Measurements from ENCODE around the gene ARHGEF2. TPM values are rescaled to one million over a fixed set of nuclear protein-coding genes. Genes with fewer than 3 reads are reported as not detected.
A peak's percentile ranks its signal among the peaks of the same experiment; 100 is the strongest.

ARHGEF2 gene
- total RNA-seq, 2 experiments from 2014 or later, result 147 to 150 TPM

DNA sequence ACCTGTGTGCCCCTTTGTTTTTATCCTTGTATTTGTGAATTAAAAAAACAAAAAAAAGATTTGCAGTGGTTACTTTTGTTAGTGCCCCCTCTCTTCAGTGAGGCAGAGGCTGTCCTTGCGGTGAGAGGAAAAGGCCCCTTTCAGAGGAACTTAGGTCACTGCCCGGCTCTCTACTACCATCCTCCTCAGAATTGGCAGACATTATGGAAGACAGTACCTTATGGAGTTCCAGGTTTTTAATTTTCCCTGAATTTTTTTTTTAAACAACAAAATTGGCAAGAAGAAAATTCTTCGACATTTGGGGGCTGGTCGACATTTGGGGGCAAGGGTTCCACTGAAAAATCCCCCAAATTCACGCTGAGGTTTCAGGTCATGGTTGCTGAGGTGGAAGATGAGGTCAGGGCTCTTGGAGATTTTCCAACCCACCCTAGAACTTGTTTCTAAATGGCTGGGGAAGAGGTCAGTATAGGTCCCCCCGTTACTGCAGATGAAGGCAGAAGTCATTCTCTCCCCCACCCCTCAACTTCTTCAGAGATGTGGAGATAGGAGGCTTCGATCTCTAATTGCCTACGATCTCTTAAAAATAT is 31.6 kb downstream of the ARHGEF2 start:
- ChIA-PET CTCF (interaction anchor here (0.7 to 4.8 kb wide), 9 partner anchors 9 to 42 kb away, joined by 3 to 28 read pairs (median 4); partner anchors contain the start of gene ARHGEF2), POLR2A (interaction anchor here (1.0 to 10.2 kb wide), 9 partner anchors 8 to 336 kb away, joined by 4 to 128 read pairs (median 6); partner anchors contain the start of genes ARHGEF2, KHDC4 and SMG5)
- Mint-ChIP-seq H3K4me1 (ENCODE audit: low read depth) (peaks cover 52% of the 10 kb centered on the region), H3K36me3 (ENCODE audit: low read depth) (peaks cover 43% of the 10 kb centered on the region), H3K9me3 (no peaks in the 10 kb centered on the region), H3K27ac (peak overlapping the region; percentile 88), H3K27me3 (no peaks in the 10 kb centered on the region), H3K4me3 (peak overlapping the region; percentile 55)
- ATAC-seq (peak; percentile 37), DNase-seq (no peak)
- intact Hi-C loops (cut with micrococcal nuclease), result loop anchor here (2.0 kb wide), 1 partner anchor 30 kb away; no protein-coding TSS in a partner anchor
- TF ChIP-seq, protein P1, sequence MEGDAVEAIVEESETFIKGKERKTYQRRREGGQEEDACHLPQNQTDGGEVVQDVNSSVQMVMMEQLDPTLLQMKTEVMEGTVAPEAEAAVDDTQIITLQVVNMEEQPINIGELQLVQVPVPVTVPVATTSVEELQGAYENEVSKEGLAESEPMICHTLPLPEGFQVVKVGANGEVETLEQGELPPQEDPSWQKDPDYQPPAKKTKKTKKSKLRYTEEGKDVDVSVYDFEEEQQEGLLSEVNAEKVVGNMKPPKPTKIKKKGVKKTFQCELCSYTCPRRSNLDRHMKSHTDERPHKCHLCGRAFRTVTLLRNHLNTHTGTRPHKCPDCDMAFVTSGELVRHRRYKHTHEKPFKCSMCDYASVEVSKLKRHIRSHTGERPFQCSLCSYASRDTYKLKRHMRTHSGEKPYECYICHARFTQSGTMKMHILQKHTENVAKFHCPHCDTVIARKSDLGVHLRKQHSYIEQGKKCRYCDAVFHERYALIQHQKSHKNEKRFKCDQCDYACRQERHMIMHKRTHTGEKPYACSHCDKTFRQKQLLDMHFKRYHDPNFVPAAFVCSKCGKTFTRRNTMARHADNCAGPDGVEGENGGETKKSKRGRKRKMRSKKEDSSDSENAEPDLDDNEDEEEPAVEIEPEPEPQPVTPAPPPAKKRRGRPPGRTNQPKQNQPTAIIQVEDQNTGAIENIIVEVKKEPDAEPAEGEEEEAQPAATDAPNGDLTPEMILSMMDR (IDR thresholded peaks at IDR 0.05), result no peak

DNA sequence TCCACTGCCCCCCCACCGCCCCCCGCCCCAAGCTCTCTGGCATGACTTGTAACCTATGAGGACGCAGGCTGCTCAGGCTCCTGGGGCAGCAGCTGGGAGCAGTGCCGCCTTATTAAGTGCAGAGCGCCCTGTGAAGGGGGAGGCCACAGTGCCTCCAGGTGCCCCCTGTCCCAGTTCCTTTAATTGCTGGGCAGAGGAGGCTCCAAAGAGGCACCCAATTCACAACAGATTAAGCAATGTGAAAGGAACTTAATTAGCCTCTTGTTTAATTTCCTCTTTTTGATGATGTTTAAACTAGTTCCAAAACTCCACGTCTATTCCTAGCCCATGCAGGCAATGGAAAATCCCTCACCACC is 33.9 kb downstream of the ARHGEF2 start:
- Mint-ChIP-seq H3K4me1 (ENCODE audit: low read depth) (peaks cover 73% of the 10 kb centered on the region), H3K9me3 (no peaks in the 10 kb centered on the region), H3K4me3 (no peak overlapping the region), H3K36me3 (ENCODE audit: low read depth) (peaks cover 28% of the 10 kb centered on the region), H3K27me3 (no peaks in the 10 kb centered on the region), H3K27ac (peak overlapping the region; percentile 88)
- intact Hi-C loops (cut with micrococcal nuclease), result no loop called here
- DNase-seq (no peak), ATAC-seq (no peak)
- POLR2A ChIA-PET, result interaction anchor here (0.5 to 10.2 kb wide), 6 partner anchors 9 to 180 kb away, joined by 3 to 128 read pairs (median 4); partner anchors contain the start of gene ARHGEF2
- CTCF ChIA-PET, result interaction anchor here (1.2 to 4.8 kb wide), 6 partner anchors 9 to 45 kb away, joined by 3 to 28 read pairs (median 6); partner anchors contain the start of gene ARHGEF2
- TF ChIP-seq, protein P1 (IDR thresholded peaks at IDR 0.05), result no peak

DNA sequence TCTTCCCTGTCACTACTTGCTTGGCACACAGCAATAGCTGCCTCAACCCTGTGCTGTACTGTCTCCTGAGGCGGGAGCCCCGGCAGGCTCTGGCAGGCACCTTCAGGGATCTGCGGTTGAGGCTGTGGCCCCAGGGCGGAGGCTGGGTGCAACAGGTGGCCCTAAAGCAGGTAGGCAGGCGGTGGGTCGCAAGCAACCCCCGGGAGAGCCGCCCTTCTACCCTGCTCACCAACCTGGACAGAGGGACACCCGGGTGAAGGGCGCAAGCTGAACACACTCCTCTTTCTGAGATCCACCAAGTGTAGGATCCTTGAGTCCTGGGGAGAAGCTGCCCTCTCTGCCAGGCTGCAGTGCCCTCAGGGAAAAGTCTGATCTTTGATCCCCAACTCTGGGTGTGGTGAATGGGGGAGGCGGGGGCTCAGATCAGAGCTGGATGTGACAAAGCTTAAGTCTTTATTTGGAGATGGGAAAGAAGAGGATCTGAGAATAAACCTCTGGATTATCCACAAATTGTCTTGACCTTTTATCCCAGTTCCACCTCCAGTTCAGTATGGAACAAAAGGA is 35.7 kb downstream of the ARHGEF2 start:
- intact Hi-C loops (cut with micrococcal nuclease), result no loop called here
- H3K4me1 Mint-ChIP-seq (ENCODE audit: low read depth), result peaks cover 73% of the 10 kb centered on the region
- DNase-seq, result no peak
- TF ChIP-seq, protein P1 (IDR thresholded peaks at IDR 0.05), result no peak
- ChIA-PET POLR2A (interaction anchor here (0.6 to 10.2 kb wide), 7 partner anchors 8 to 47 kb away, joined by 3 to 128 read pairs (median 4); partner anchors contain the start of genes ARHGEF2 and KHDC4), CTCF (interaction anchor here (2.2 to 7.0 kb wide), 3 partner anchors 8 to 46 kb away, joined by 8 to 121 read pairs (median 28); partner anchors contain the start of gene ARHGEF2)
- H3K9me3 Mint-ChIP-seq, result no peaks in the 10 kb centered on the region
- H3K27ac Mint-ChIP-seq, result no peak overlapping the region
- H3K36me3 Mint-ChIP-seq (ENCODE audit: low read depth), result peaks cover 21% of the 10 kb centered on the region
- no peaks in the 10 kb centered on the region for H3K27me3 Mint-ChIP-seq
- no peak overlapping the region for H3K4me3 Mint-ChIP-seq
- ATAC-seq, result no peak

DNA sequence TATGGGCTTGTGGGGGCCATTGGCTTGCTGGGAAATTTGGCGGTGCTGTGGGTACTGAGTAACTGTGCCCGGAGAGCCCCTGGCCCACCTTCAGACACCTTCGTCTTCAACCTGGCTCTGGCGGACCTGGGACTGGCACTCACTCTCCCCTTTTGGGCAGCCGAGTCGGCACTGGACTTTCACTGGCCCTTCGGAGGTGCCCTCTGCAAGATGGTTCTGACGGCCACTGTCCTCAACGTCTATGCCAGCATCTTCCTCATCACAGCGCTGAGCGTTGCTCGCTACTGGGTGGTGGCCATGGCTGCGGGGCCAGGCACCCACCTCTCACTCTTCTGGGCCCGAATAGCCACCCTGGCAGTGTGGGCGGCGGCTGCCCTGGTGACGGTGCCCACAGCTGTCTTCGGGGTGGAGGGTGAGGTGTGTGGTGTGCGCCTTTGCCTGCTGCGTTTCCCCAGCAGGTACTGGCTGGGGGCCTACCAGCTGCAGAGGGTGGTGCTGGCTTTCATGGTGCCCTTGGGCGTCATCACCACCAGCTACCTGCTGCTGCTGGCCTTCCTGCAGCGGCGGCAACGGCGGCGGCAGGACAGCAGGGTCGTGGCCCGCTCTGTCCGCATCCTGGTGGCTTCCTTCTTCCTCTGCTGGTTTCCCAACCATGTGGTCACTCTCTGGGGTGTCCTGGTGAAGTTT is 36.4 kb downstream of the ARHGEF2 start:
- Mint-ChIP-seq H3K27ac (peak overlapping the region; percentile 87), H3K27me3 (no peaks in the 10 kb centered on the region), H3K9me3 (no peaks in the 10 kb centered on the region), H3K36me3 (ENCODE audit: low read depth) (peaks cover 16% of the 10 kb centered on the region), H3K4me1 (ENCODE audit: low read depth) (peaks cover 68% of the 10 kb centered on the region), H3K4me3 (no peak overlapping the region)
- ChIA-PET CTCF (interaction anchor here (2.2 to 7.0 kb wide), 4 partner anchors 7 to 49 kb away, joined by 8 to 121 read pairs (median 70); partner anchors contain the start of gene ARHGEF2), POLR2A (interaction anchor here (0.6 to 10.2 kb wide), 6 partner anchors 8 to 36 kb away, joined by 3 to 128 read pairs (median 6); partner anchors contain the start of genes ARHGEF2 and KHDC4)
- no peak for ATAC-seq
- no peak for DNase-seq
- intact Hi-C loops (cut with micrococcal nuclease), result no loop called here
- TF ChIP-seq, protein P1 (IDR thresholded peaks at IDR 0.05), result no peak
